GM21515 (cell line): Measurements from ENCODE around the gene TCN2.
"Not testable (repeated sequence)": the region's sequence is repeated elsewhere in the genome, so short reads cannot be mapped to it uniquely, and the experiment has no call there.

Experiments
- ATAC-seq: cut with Tn5 transposase; IDR thresholded peaks from one replicate; pipeline ENCODE4 v1.9.1; 2021; ENCODE audit not compliant: unreplicated experiment

TCN2 gene

GRCh38 chr22:30609260-30610185, 2.5 kb downstream of the TCN2 start:
- no peak for ATAC-seq

GRCh38 chr22:30610299-30610698, 3.3 kb downstream of the TCN2 start:
- no peak for ATAC-seq

- ATAC-seq, result no peak
These were observed 4.2 kb downstream of the TCN2 start for GRCh38 chr22:30611197-30611596.

- ATAC-seq, result no peak
These were observed 5.8 kb downstream of the TCN2 start for GRCh38 chr22:30612789-30613188.

GRCh38 chr22:30614268-30614667, 7.3 kb downstream of the TCN2 start:
- ATAC-seq, result no peak

- ATAC-seq, result no peak
These were observed 7.9 kb downstream of the TCN2 start for GRCh38 chr22:30614879-30615278.

GRCh38 chr22:30615543-30615954, 8.6 kb downstream of the TCN2 start:
- ATAC-seq, result no peak

- no peak for ATAC-seq
These were observed 10.8 kb downstream of the TCN2 start for GRCh38 chr22:30617819-30618218.

- not testable (repeated sequence) for ATAC-seq
These were observed 12.9 kb downstream of the TCN2 start for GRCh38 chr22:30619909-30620308.

GRCh38 chr22:30626413-30626812, 19.4 kb downstream of the TCN2 start:
- no peak for ATAC-seq

GRCh38 chr22:30627471-30627870, 20.5 kb downstream of the TCN2 start:
- no peak for ATAC-seq

- no peak for ATAC-seq
These were observed 21.5 kb downstream of the TCN2 start for GRCh38 chr22:30628491-30628890.

- not testable (repeated sequence) for ATAC-seq
These were observed 24.5 kb downstream of the TCN2 start for GRCh38 chr22:30631469-30631868.

GRCh38 chr22:30634471-30635233, 27.7 kb downstream of the TCN2 start:
- peak; percentile 42 for ATAC-seq

- peak; percentile 74 for ATAC-seq
These were observed 28.6 kb downstream of the TCN2 start, which contains the start of gene SLC35E4 for GRCh38 chr22:30635273-30636225. Gene SLC35E4 (plus strand): TSS chr22:30635781. CDS start chr22:30636451, 670 bp downstream.

GRCh38 chr22:30636226-30637077, 29.5 kb downstream of the TCN2 start:
- no peak for ATAC-seq

- no peak for ATAC-seq
These were observed 30.7 kb downstream of the TCN2 start for GRCh38 chr22:30637701-30638114.

GRCh38 chr22:30640361-30640760, 33.4 kb downstream of the TCN2 start:
- ATAC-seq, result no peak

- no peak for ATAC-seq
These were observed 34.0 kb downstream of the TCN2 start for GRCh38 chr22:30640839-30641430.
